Hepatocyte (in vitro differentiated cells): ENCODE measurements around the gene SHCBP1L.

Experiments used
- EZH2 ChIP-seq: fragments of 200-600 bp; sonication (generic); IDR thresholded peaks from 2 replicates; pipeline ENCODE4 v1.6.1; 2016; ENCODE audit warnings: antibody characterized with exemption, mild to moderate bottlenecking, borderline replicate concordance
- TF ChIP-seq, protein P1 (sequence below): fragments of 200-600 bp; sonication (generic); IDR thresholded peaks from 2 replicates; pipeline ENCODE4 v1.5.1; 2016; ENCODE audit warnings: antibody characterized with exemption, mild to moderate bottlenecking; ENCODE audit not compliant: poor library complexity

GRCh38 chr1:182862827-182863226, 90.1 kb downstream of the SHCBP1L start:
- TF ChIP-seq EZH2, result no peak
- TF ChIP-seq, protein P1, sequence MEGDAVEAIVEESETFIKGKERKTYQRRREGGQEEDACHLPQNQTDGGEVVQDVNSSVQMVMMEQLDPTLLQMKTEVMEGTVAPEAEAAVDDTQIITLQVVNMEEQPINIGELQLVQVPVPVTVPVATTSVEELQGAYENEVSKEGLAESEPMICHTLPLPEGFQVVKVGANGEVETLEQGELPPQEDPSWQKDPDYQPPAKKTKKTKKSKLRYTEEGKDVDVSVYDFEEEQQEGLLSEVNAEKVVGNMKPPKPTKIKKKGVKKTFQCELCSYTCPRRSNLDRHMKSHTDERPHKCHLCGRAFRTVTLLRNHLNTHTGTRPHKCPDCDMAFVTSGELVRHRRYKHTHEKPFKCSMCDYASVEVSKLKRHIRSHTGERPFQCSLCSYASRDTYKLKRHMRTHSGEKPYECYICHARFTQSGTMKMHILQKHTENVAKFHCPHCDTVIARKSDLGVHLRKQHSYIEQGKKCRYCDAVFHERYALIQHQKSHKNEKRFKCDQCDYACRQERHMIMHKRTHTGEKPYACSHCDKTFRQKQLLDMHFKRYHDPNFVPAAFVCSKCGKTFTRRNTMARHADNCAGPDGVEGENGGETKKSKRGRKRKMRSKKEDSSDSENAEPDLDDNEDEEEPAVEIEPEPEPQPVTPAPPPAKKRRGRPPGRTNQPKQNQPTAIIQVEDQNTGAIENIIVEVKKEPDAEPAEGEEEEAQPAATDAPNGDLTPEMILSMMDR, result no peak
